HG02938 (cell line): ENCODE data around the gene CDH7.

Source experiments
- ATAC-seq: cut with Tn5 transposase; IDR thresholded peaks from one replicate; pipeline ENCODE4 v1.9.1; 2021; ENCODE audit warnings: mild to moderate bottlenecking, moderate library complexity; ENCODE audit not compliant: unreplicated experiment

The CDH7 gene

DNA sequence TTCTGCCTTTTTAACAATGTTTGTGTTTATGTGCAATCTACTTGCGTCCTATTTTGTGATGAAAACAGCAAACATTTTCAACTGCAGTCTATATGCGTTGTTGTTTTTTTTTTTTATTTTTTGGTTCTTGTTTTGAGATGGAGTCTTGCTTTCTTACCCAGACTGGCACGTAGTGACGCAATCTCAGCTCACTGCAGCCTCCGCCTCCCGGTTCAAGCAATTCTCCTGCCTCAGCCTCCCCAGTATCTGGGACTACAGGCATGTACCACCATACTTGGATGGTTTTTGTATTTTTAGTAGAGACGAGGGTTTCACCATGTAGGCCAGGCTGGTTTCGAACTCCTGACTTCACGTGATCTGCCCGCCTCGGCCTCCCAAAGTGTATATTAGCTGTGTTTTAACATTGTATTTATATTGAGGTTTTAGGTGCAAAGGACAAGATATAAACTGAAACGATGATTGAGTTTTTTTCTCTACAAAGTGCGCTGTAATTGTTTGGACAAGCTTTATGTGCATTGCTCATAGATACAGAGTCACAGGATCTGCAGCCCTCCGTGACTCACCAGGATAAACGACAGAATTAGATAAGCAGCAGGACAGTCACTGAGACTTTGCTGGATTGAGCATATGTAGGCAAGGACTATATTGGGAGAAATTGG, 17.4 kb downstream of the CDH7 start:
- no peak for ATAC-seq

- ATAC-seq = no peak
Observed at GRCh38 chr18:65769652-65770051, 18.8 kb downstream of the CDH7 start.

DNA sequence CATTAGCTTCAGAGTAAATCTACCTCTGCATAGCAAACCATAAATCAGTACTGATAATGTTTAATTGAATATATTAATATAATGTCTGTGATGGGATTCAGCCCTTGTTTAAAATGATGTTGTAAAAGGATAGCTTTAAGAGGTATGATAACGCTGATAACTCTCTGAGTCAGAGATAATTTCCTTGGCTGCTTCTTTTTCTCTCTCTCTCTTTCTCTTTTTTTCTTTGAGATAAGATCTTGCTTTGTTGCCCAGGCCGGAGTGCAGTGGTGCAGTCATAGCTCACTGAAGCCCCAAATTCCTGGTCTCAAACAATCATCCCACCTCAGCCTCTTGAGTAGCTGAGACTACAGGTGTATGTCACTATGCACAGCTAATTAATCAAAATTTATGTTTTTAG, 35.7 kb downstream of the CDH7 start:
- no peak for ATAC-seq

DNA sequence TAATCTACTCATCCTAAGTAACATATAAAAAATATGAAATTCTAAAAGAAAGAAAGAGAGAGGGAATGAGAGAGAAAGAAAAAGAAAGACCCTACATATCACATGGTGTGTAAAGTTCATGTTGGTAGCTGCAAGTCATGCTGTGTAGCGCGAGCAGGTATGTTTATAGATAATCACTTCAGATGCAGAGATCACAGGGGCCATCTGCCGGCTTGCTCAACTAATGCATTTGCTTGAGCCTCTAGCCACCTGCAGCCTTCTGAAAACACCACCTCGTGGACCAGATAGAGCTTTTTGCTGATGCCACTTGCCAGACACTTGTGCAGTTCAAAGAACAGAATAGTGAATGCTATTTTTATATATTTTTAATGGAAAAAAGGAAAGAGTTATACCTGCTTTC, 37.6 kb downstream of the CDH7 start:
- ATAC-seq = no peak

DNA sequence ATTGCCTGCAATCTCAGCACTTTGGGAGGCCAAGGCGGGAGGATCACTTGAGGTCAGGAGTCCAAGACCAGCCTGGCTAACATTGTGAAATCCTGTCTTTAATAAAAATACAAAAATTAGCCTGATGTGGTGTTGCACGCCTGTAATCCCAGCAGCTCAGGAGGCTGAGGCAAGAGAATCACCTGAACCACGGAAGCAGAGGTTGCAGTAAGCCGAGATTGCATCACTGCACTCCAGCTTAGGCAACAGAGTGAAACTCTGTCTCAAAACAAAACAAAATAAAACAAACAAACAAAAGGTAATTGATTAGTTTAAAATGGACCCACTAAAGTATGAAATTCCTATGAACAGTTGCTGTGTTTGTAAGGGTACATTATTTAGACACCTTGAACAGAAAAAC, 39.8 kb downstream of the CDH7 start:
- no peak for ATAC-seq

GRCh38 chr18:65791719-65792118, 40.9 kb downstream of the CDH7 start:
- ATAC-seq = no peak

GRCh38 chr18:65792456-65793074, 41.8 kb downstream of the CDH7 start:
- no peak for ATAC-seq

DNA sequence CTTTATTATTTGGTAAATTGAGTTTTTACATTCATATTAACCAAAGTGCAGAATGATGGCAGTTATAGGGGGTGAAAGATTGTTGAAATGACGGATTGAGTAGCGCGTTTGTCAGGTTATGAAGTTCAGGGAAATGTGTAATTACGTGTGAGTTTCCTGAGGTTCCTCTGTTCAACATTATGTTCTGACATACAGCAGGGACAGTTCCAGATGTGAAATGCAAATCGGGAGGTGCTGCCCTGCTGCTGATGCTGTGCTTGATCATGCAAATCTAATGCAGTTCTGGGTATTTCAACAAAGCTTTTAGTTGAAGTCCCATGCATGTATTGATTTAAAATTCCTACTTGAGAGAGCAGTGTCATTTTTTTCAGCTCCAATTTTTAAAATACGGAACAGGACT, 57.9 kb downstream of the CDH7 start:
- ATAC-seq = no peak

DNA sequence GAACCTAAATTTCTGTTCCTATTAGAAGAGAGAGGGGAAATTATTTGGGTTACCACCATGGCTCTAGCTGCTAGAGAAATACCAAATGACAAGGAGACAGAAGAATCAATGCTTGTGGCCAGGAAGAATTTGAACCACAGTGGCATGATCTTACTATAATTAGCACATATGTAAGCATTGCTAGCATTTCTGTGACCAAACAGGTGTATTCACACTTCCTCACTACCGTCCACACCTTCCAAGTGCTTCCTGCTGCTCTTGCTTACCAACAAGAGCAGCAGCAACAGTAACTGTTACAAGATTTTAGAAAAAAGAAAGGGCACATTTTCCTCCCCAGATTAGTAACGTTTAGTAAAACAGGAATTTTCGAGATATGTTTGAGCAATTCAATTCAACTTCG, 60.5 kb downstream of the CDH7 start:
- no peak for ATAC-seq

DNA sequence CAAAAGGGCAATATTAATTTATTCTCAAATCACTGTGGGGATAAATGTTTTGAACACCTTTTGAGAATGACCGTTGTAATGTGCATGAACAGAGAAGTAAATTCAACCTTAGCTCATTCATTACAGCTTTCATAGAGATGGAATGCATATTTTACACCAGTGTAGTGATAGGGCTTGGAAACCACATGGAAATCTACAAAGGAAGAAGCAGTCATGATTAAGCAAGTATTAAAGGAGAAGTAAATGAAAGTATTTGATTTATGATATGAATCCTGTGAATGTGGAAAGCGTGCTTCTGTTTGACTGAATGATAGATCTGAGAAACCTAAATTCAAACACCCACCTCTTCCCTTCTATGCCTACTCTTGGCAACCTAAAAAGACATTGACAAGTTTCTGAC, 64.7 kb downstream of the CDH7 start:
- ATAC-seq = no peak

DNA sequence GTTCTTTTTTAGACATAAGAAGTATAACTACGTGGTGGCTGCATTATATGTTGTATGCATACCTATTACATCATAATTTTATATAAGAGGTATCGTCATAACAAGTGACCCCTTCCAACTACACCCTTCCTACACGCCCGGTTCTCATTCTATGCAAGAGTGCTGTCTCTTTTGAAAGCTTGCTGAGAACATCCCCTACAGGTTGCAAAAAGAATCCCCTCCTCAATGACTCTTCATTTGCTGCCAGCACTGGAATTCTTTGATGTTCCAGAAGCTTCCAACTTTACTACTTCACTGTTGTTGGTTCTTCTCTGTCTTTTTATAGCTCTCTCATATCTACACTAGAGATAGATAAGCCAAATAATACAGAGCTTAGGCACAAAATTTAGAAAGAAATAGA, 66.4 kb downstream of the CDH7 start:
- ATAC-seq = no peak

DNA sequence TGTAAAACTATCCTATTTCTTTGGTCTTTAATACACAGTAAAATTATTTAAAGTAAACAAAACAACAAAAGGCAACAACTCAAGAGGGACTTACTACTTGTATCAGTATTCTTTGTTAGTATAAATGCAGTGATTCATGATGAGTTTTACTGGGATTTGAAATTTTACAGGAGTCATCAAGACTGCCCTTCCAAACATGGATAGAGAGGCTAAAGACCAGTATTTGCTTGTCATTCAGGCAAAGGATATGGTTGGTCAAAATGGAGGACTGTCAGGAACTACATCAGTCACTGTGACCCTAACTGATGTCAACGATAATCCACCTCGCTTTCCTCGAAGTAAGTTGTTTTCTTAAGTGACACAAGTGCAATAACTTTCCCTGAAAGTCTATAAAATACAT, 71.1 kb downstream of the CDH7 start:
- no peak for ATAC-seq

DNA sequence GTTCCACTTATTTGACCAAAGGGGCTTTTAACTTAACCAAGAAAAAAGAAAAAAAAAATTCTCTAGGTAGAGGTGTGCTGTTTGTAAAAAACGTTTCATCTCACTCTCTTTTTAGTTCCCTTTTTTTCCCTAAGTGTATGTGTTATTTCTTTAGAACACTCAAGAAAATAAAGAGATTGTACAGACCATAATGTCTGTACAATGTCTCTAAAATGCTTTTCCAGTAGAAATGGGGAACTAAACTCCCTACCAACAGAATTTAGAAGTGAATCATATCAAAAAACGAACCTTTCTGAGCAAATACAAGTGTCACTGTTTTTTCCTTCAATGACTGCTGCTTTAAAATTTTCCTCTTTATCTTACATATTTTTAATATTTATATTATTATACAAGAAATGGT, 72.0 kb downstream of the CDH7 start:
- ATAC-seq = no peak

DNA sequence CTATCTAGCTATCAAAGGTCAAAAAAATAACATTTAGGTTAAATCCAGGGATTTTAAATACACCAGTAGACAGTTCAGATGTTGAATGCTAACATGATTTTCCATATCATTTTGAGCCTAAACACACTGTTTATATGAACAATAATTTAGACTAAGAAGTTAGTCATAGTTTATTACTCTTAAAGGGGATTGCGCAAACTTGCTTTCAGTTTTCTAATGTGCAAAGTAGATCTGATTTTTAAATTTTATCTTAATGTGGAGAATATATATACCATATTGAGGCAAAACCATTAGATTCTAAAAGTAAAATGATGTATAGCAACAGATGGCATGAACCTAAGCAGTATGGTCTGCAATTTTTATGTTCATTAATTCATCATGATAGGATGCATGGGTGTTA, 76.6 kb downstream of the CDH7 start:
- ATAC-seq = no peak

GRCh38 chr18:65835881-65836280, 85.1 kb downstream of the CDH7 start:
- no peak for ATAC-seq

DNA sequence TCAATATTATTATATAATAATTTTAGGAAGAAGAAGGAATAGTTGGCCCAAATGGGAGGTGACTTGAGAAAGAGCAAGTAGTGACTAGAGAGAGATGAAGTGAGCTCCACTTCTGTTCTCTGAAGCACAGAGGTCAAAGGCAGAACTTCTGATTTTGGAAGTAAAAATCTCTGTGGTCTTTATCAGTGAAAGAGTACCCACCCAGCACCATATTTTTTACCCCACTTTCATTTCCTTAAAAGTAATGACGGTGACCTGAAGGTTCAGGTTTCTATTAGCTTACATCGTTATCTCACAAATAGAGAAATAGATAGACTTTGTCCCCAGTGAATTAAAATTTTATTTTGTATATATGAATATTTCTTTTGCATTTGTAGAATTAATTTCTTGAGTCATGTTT, 95.3 kb downstream of the CDH7 start:
- ATAC-seq = no peak

DNA sequence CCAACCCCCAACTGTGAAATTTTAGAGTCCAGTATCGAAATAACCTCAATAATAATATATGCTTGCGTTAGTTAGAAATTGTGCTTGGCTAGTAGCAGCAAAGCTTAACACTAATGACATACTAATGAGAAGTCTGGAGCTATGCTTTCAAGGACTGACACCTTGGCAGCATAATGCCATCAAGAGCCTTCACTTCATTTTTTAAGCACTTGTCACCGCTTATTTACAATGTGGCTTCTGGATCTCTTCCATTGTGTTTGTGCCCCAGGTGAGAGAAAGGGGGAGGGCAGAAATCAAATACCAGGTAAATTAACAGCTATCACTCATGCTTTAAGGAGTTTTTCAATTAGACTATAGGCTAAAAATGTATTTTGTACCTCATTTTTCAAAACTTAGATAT, 101.5 kb downstream of the CDH7 start:
- no peak for ATAC-seq

GRCh38 chr18:65859075-65859474, 108.3 kb downstream of the CDH7 start:
- ATAC-seq = no peak

- no peak for ATAC-seq
Observed at GRCh38 chr18:65869527-65869926, 118.7 kb downstream of the CDH7 start.

DNA sequence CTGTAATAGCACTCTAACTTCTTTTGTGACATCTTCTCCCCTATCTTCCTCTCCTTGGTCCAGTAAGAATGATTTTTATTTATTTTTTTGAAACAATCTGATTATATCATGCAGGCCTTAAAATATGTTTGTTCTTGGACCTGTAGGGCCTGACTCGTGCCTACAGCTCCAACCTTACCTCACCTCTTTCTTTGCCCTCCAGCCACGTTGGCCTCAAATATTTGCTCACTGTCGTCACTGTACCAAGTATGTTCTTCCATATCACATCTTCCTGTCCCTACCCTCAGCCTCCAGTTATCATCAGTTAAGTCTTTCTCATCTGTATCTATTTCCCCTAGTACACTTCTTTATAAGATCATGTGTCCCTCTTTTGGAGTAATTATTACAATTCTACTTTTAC, 125.5 kb downstream of the CDH7 start:
- no peak for ATAC-seq

DNA sequence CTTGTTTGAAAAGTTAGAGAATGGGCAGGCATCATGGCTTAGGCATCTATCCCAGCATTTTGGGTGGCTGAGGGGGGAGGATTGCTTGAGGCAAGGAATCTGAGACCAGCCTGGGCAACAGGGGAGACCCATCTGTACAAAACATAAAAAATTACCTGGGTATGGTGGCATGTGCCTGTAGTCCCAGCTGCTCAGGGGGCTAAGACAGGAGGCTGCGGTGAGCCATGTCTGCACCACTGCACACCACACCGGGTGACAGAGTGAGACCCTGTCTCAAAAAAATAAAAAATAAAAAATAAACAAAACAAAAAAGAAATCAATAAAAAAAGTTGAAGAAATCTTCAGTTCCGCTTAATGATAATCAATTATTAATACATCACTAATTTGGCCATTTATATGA, 146.5 kb downstream of the CDH7 start:
- ATAC-seq = no peak

DNA sequence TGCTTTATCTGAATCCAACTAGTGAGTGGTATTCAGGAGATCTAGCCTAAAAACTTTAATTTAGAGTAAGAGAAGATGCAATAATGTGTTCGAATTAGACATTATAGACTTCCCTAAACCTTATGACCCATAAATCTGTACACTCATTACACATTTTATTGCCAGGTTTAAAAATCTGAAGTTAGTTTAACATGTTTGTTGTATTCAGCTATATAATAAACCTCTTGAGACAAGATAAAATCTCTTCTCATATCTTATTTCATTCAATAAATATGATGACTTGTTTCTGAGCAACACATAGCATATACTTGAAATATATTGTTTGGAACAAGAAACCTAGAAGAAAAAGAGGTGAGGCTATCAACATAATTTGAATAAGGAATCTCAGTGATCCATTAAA, 150.7 kb downstream of the CDH7 start:
- ATAC-seq = no peak

GRCh38 chr18:65906621-65907034, 155.8 kb downstream of the CDH7 start:
- no peak for ATAC-seq
